BE2C (cell line): ENCODE data around the gene IFITM1.

Experiments used
- DNase-seq: peaks from one replicate; pipeline ENCODE4 v3.0.0-alpha.2; 2020
- H3K27me3 ChIP-seq: fragments of 250-450 bp; sonication (Bioruptor Pico); 2 replicates; pipeline ENCODE4 v1.5.1; 2020; ENCODE audit warnings: mild to moderate bottlenecking
- H3K36me3 ChIP-seq: fragments of 250-450 bp; sonication (Bioruptor Pico); 2 replicates; pipeline ENCODE4 v1.5.1; 2020; ENCODE audit warnings: mild to moderate bottlenecking
- H3K4me1 ChIP-seq: fragments of 250-450 bp; sonication (Bioruptor Pico); 2 replicates; pipeline ENCODE4 v1.5.1; 2020
- H3K4me3 ChIP-seq: 2 replicates; pipeline ENCODE4 v1.5.1; 2011; ENCODE audit warnings: low read depth, low read length
- H3K9me3 ChIP-seq: fragments of 250-450 bp; sonication (Bioruptor Pico); 2 replicates; pipeline ENCODE4 v1.5.1; 2020
- TF ChIP-seq, protein P1 (sequence below): IDR thresholded peaks from 2 replicates; pipeline ENCODE4 v1.5.1; 2012; ENCODE audit warnings: mild to moderate bottlenecking, low read depth, low read length

Gene IFITM1

DNA sequence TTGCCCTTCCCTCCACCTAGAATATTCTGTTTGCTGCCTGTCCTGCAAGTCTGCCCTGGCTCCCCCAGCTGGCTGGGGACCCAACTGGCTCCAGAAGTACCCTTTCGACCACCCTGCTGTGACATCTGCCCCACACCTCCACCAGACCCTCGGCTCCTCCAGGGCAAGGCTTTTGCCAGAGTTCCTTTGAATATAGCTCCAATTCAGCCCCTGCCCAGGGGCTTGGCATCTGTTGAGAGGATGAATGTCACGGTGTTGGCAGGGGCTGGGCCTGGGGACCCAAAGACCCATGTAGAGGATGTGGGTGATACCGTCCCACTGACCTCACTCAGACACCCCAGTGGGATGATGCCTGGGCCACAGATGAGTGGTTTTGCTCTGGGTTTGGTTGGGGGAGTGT is 31.7 kb upstream of the IFITM1 start:
- TF ChIP-seq, protein P1, sequence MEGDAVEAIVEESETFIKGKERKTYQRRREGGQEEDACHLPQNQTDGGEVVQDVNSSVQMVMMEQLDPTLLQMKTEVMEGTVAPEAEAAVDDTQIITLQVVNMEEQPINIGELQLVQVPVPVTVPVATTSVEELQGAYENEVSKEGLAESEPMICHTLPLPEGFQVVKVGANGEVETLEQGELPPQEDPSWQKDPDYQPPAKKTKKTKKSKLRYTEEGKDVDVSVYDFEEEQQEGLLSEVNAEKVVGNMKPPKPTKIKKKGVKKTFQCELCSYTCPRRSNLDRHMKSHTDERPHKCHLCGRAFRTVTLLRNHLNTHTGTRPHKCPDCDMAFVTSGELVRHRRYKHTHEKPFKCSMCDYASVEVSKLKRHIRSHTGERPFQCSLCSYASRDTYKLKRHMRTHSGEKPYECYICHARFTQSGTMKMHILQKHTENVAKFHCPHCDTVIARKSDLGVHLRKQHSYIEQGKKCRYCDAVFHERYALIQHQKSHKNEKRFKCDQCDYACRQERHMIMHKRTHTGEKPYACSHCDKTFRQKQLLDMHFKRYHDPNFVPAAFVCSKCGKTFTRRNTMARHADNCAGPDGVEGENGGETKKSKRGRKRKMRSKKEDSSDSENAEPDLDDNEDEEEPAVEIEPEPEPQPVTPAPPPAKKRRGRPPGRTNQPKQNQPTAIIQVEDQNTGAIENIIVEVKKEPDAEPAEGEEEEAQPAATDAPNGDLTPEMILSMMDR: no peak
- Histone ChIP-seq H3K36me3 (no peaks in the 10 kb centered on the region), H3K4me1 (no peaks in the 10 kb centered on the region), H3K9me3 (no peaks in the 10 kb centered on the region), H3K27me3 (peaks cover 38% of the 10 kb centered on the region), H3K4me3 (no peak overlapping the region)
- DNase-seq: no peak

DNA sequence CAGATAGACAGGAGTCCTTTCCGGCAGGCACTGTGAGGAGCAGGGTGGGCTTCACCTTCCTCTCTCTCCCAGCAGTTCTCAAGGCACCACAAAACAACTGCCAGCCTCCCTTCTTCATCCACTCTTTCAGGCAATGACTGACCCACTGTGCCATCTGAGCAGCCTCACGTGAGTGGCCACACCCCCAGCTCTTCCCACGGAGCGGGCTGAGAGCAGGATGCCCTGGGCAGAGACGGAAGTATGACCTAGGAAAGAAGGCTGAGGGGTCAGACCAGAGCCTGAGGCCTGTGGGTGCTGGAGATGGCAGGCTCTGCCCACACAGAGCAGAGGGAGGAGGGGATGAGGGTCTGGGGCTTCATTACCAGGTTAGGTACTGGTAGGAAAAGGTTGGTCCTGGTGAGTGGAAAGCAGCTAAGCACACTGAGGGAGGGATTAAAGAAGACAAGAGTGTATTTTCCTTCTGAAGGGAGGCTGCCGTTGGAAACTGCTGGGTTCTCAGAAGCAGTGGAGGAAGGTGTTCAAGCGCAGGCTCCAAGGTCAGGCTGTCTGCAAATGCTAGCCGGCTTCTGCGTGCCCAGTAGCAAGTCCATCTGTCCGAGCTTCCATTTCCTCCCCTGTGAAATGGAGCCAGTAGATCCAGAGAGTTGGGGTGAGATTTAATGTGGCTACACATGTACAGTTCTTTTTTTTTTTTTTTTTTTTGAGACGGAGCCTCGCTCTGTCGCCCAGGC is 31.0 kb upstream of the IFITM1 start:
- no peak for DNase-seq
- Histone ChIP-seq H3K4me1 (no peaks in the 10 kb centered on the region), H3K4me3 (no peak overlapping the region), H3K9me3 (no peaks in the 10 kb centered on the region), H3K36me3 (no peaks in the 10 kb centered on the region), H3K27me3 (peaks cover 39% of the 10 kb centered on the region)
- TF ChIP-seq, protein P1: no peak

DNA sequence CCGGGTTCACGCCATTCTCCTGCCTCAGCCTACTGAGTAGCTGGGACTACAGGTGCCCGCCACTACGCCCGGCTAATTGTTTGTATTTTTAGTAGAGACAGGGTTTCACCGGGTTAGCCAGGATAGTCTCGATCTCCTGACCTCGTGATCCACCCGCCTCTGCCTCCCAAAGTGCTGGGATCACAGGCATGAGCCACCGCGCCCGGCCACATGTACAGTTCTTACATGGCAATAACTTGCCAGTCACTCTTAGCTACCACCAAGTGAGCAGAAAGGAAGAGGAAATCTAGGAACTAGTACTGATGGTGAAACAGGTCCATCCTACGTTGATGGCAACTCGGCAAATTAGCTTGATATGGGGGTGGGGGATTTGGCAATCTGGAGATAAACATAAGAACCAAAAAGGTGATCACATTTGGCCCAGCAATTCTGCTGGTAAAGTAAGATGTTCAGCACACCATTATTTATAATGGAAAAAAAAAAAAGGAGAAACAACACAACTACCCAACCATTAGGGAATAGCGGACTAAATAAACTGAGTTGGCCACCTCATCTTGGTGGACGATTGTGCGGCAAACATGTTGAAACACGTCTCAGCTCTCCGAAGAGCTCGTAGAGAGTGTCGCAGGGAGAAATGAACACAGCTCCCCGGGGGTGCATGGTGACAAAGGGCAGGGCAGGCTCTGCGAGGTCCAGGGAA is 30.3 kb upstream of the IFITM1 start:
- no peaks in the 10 kb centered on the region for H3K9me3 ChIP-seq
- TF ChIP-seq, protein P1: no peak
- peaks cover 46% of the 10 kb centered on the region for H3K27me3 ChIP-seq
- no peaks in the 10 kb centered on the region for H3K4me1 ChIP-seq
- no peak for DNase-seq
- no peak overlapping the region for H3K4me3 ChIP-seq
- H3K36me3 ChIP-seq: no peaks in the 10 kb centered on the region

DNA sequence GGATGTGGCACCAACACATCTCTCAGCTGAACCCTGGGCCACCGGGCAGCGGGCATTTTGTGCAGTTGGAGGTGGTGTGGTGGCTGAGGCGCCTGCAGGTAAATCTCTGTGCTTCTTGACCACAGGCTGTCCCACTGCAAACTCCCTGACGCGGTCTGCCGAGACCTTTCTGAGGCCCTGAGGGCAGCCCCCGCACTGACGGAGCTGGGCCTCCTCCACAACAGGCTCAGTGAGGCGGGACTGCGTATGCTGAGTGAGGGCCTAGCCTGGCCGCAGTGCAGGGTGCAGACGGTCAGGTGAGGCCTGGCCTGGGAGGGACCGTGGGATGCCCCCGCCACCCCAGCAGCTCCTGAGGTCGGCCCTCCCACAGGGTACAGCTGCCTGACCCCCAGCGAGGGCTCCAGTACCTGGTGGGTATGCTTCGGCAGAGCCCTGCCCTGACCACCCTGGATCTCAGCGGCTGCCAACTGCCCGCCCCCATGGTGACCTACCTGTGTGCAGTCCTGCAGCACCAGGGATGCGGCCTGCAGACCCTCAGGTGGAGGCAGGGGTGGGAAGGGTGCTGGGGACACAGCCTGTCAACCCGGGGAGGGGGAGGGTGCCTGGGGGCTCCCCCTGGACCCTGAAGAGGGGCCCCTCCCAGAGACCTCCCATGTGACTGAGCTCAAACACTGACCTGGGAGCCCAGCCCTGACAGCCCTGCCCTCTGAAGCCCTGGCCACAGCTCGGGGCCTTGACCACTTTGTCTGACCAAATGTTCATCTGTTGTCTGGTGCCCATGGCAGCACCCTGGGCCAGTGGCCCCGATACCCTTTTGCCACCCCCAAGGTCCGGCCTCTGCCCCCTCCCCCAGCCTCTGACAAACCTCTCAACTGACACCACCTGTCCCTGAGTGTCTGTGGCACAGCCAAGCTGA is 29.5 kb upstream of the IFITM1 start:
- no peaks in the 10 kb centered on the region for H3K36me3 ChIP-seq
- TF ChIP-seq, protein P1: no peak
- peaks cover 44% of the 10 kb centered on the region for H3K27me3 ChIP-seq

DNA sequence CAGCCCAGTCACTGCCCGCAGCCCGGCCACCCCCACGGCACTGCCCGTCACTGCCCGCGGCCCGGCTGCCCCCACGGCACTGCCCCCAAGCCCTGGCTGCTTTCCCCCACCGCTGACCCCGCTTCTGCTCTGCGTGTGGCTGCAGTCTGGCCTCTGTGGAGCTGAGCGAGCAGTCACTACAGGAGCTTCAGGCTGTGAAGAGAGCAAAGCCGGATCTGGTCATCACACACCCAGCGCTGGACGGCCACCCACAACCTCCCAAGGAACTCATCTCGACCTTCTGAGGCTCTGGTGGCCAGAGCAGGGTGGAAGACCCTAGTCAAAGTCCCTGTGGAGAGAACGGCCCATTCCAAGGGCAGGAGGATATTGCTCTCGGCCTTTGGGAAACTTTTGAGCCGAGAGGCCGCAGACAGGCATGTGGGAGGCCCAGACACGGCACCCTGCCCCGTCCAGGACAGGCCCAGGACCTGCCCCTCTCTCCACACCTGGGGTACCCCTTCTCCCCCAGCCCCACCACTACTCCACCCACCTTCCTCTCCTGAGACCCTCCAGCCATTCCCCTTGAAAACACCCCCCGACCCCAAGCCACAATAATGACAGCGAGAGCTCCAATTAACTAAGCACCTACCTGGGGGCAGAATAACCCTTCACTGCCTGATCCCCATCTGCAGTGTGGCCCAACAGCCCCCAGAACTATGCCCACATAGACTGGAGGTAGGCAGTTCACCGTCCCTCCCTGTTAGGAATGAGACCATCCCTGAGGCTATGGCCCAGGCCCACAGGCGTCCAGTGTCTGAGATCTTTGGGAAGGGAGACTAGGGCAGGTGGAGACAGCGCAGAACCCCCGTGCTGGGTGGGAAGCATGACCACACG is 28.6 kb upstream of the IFITM1 start:
- Histone ChIP-seq H3K4me3 (no peak overlapping the region), H3K4me1 (no peaks in the 10 kb centered on the region), H3K36me3 (no peaks in the 10 kb centered on the region), H3K9me3 (no peaks in the 10 kb centered on the region), H3K27me3 (peaks cover 37% of the 10 kb centered on the region)
- DNase-seq: no peak
- TF ChIP-seq, protein P1: no peak

More for the DNA sequence above, 29.5 kb upstream of the IFITM1 start:
- Histone ChIP-seq H3K4me1 (no peaks in the 10 kb centered on the region), H3K4me3 (no peak overlapping the region), H3K9me3 (no peaks in the 10 kb centered on the region)
- DNase-seq: no peak
